ENCODE measurements around the gene SGO2.
"Not testable (repeated sequence)": the region's sequence is repeated elsewhere in the genome, so short reads cannot be mapped to it uniquely, and the experiment has no call there.

Gene SGO2

DNA sequence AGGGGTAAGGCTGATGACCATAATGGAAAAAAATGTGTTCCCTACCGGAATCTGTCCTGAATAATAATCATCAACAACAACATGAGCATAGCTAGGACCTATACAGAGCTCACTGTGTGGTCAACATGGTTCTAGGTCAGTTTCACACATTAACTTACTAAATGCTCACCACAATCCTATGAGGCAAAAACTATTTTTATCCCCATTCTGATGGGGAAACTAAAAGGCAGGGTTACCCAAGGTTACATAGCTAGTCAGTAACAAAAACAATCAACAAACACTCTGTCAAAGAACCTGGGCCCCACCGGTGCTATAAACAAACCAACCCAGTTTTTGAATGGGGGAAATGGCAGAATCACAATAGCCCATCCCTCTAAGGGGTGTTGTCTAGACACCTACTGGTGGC, 100.0 kb downstream of the SGO2 start:
- DNase-seq, result no peak

DNA sequence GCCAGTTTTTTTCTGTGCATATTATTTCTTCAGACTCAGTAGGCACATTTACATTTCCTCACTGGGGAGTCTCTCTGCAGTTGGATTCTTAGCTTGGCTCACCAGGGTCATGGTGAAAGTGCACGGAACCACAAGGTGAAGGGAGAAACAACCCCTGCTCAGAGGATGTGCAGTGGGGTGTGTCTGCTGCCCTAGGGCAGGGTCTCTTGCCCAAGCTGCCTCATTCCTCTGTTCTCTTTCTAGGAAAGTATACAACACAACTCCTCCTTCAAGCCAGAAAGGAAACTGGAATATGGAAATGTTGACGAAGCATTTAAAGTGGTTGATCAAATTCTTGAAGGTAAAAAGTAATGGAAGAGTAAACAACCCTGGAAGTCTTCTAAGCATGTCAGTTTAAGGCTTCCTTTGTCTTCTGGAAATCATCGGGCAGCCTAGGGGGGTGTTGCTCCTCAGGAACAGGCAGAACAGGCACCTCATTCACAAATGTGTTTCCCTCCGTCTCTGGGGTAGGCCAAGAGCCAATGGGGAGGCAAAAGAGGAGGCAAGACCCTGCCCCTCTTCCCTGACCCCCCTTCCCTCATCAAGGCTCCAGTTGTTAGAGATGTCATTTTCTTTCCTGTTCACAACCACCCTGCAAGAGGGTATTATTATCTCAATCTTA, 101.2 kb downstream of the SGO2 start:
- no peak for DNase-seq

DNA sequence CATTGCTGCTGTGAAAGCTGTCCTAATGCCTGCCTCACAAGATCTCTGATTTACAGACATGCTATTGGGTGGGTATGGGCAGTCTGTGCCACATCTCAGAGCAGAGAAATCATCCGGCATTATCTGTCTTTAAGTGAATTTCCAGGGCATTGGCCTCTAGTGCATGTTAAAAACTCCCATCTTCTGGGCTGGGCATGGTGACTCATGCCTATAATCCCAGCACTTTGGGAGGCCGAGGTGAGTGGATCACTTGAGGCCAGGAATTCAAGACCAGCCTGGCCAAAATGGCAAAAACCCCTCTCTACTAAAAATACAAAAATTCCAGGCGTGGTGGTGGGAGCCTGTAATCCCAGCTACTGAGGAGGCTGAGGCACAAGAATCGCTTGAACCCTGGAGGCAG, 102.5 kb downstream of the SGO2 start:
- DNase-seq, result not testable (repeated sequence)

DNA sequence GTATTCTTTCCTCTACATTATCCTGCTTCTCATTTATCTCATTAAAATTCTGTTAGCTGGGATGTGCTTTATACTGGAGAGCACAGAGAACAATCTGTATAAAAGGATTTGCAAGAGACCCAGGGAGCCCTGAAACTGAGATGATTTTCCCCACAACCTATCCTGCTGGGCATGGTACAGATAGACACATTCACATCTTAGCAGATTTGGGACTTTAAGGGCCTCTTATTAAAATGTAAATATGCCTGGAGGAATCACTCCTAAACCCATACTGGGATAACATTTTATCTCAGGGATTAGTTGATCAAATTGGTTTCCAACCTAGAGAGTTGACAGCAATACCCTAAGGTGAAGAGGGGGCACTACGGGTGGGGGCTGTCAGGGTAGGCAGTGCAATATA, 105.3 kb downstream of the SGO2 start:
- DNase-seq, result no peak
